MM.1S (cell line): ENCODE measurements around the gene HOXA6.

Source experiments
- CTCF ChIP-seq: fragments of 300-600 bp; sonication (generic); IDR thresholded peaks from 2 replicates; pipeline ENCODE4 v1.5.1; 2016; ENCODE audit warnings: antibody characterized with exemption, low read length, mixed read lengths
- EZH2 ChIP-seq: fragments of 300-600 bp; sonication (generic); optimal IDR thresholded peaks from 2 replicates; pipeline ENCODE3; 2017; ENCODE audit warnings: low read depth, mild to moderate bottlenecking, antibody characterized with exemption, low read length, mixed read lengths
- EZH2phosphoT487 ChIP-seq: fragments of 300-600 bp; sonication (generic); IDR thresholded peaks from 2 replicates; pipeline ENCODE4 v1.6.1; 2018; ENCODE audit warnings: antibody characterized with exemption, low read length

GRCh38 chr7:27111751-27112277 lies 35.8 kb downstream of the HOXA6 start:
- no peak for TF ChIP-seq CTCF
- no peak for TF ChIP-seq EZH2
- TF ChIP-seq EZH2phosphoT487 = no peak
